GM12878 (cell line): ENCODE measurements around the gene CDCA3. TPM values are rescaled to one million over a fixed set of nuclear protein-coding genes. Genes with fewer than 3 reads are reported as not detected.

Experiments used
- ATAC-seq: fragments of 200-7000 bp; cut with Tn5 transposase; 3 replicates; pipeline ENCODE4 v1.9.1; 2020; ENCODE audit warnings: mild to moderate bottlenecking, moderate library complexity
- BruUV-seq: library from RNA; stranded (reverse); fragments of 400-500 nt; replicated peaks from 2 replicates; lab custom pipeline; 2021; lab: Mats Ljungman, UMichigan
- CTCF ChIA-PET: fragments of 300-600 bp; sonication (Branson Sonifier 250); formaldehyde crosslinking; extraction: SDS; loops from one replicate; lab custom pipeline; 2021; ENCODE audit warnings: inconsistent platforms; lab: Yijun Ruan, JAX
- POLR2A ChIA-PET: fragments of 350-600 bp; formaldehyde crosslinking; extraction: SDS; loops from one replicate; lab custom pipeline; 2021; ENCODE audit warnings: inconsistent platforms; lab: Charles Lee
- RAD21 ChIA-PET: fragments of 300-600 bp; sonication (Branson Sonifier 250); formaldehyde crosslinking; loops from one replicate; lab custom pipeline; 2023; ENCODE audit warnings: antibody characterized with exemption; ENCODE audit not compliant: unreplicated experiment; lab: Charles Lee
- SMC1A ChIA-PET: fragments of 300-600 bp; sonication (Branson Sonifier 250); formaldehyde crosslinking; loops from one replicate; lab custom pipeline; 2023; ENCODE audit not compliant: unreplicated experiment, uncharacterized antibody; lab: Charles Lee
- DNase-seq: peaks from one replicate; pipeline ENCODE4 v3.0.0-alpha.2; 2011; ENCODE audit warnings: low read depth, low spot score
- FAIRE-seq: peaks from 3 replicates; lab custom pipeline; 2011; peaks lifted over from hg19 to GRCh38; lab: Jason Lieb, UNC
- H2AFZ ChIP-seq: 2 replicates; pipeline ENCODE4 v1.6.0; 2011; ENCODE audit warnings: low read depth, low read length, control low read depth; ENCODE audit not compliant: control insufficient read depth
- H3K27ac ChIP-seq: 2 replicates; pipeline ENCODE4 v1.5.1; 2011; ENCODE audit warnings: control low read depth; ENCODE audit not compliant: control insufficient read depth, insufficient read depth
- H3K27me3 ChIP-seq, 2 experiments: replicated peaks in 1 of 2; 2 replicates each; pipeline versions ENCODE4 v1.6.0 to v1.6.1; 2011; ENCODE audit warnings: low read length in 1 of 2; ENCODE audit not compliant: control insufficient read depth in 2 of 2, insufficient read depth in 2 of 2
- H3K36me3 ChIP-seq, 2 experiments: 2 replicates each; pipeline ENCODE4 v1.5.1; 2011; ENCODE audit warnings: low read length in 1 of 2; ENCODE audit not compliant: control insufficient read depth in 2 of 2, insufficient read depth in 2 of 2
- H3K4me1 ChIP-seq: 2 replicates; pipeline ENCODE4 v1.6.1; 2011; ENCODE audit warnings: mild to moderate bottlenecking, low read length, moderate library complexity, mixed read lengths; ENCODE audit not compliant: control insufficient read depth, insufficient read depth
- H3K4me2 ChIP-seq: 2 replicates; pipeline ENCODE4 v1.6.0; 2011; ENCODE audit warnings: control low read depth; ENCODE audit not compliant: control insufficient read depth, insufficient read depth
- H3K4me3 ChIP-seq: fragments of 200-600 bp; sonication (generic); 2 replicates; pipeline ENCODE4 v1.5.1; 2016
- H3K79me2 ChIP-seq: 2 replicates; pipeline ENCODE4 v1.6.0; 2011; ENCODE audit warnings: low read length; ENCODE audit not compliant: control insufficient read depth, insufficient read depth
- H3K9ac ChIP-seq: 2 replicates; pipeline ENCODE4 v1.8.0; 2011; ENCODE audit warnings: low read length, control low read depth, mixed read lengths; ENCODE audit not compliant: control insufficient read depth, insufficient read depth
- H3K9me3 ChIP-seq: replicated peaks from 3 replicates; pipeline ENCODE4 v1.5.1; 2011; ENCODE audit warnings: mild to moderate bottlenecking, low read length; ENCODE audit not compliant: control insufficient read depth, insufficient read depth
- H4K20me1 ChIP-seq: 2 replicates; pipeline ENCODE4 v1.6.0; 2011; ENCODE audit not compliant: control insufficient read depth, insufficient read depth
- BACH1 ChIP-seq: fragments of 450-650 bp; IDR thresholded peaks from 2 replicates; pipeline ENCODE4 v1.6.1; 2017; ENCODE audit warnings: mild to moderate bottlenecking, borderline replicate concordance
- ESRRA ChIP-seq: IDR thresholded peaks from 2 replicates; pipeline ENCODE4 v1.6.1; 2012; ENCODE audit warnings: mild to moderate bottlenecking, low read length, improper control_type of control experiment
- JUND ChIP-seq: IDR thresholded peaks from 2 replicates; pipeline ENCODE4 v1.6.1; 2012; ENCODE audit warnings: low read depth, mild to moderate bottlenecking, low read length, improper control_type of control experiment, moderate library complexity
- NR2F1 ChIP-seq: fragments of 450-650 bp; conservative IDR thresholded peaks from 2 replicates; pipeline ENCODE4 v1.6.1; 2017; ENCODE audit warnings: mild to moderate bottlenecking
- POLR2A ChIP-seq: IDR thresholded peaks from 2 replicates; pipeline ENCODE4 v1.6.1; 2011; ENCODE audit warnings: low read depth, mild to moderate bottlenecking, low read length
- SMAD1 ChIP-seq: fragments of 450-650 bp; IDR thresholded peaks from 2 replicates; pipeline ENCODE4 v1.6.1; 2018; ENCODE audit warnings: mild to moderate bottlenecking, low read depth; ENCODE audit not compliant: partially characterized antibody
- TCF12 ChIP-seq: IDR thresholded peaks from 2 replicates; pipeline ENCODE4 v1.6.1; 2011; ENCODE audit warnings: low read depth, mild to moderate bottlenecking, low read length
- USF2 ChIP-seq: IDR thresholded peaks from 2 replicates; pipeline ENCODE4 v1.6.1; 2011; ENCODE audit warnings: low read depth, low read length, improper control_type of control experiment, borderline replicate concordance
- ZNF274 ChIP-seq: IDR thresholded peaks from one replicate; pipeline ENCODE4 v1.8.0; 2011; ENCODE audit not compliant: insufficient read length, insufficient read depth
- WGBS: methylation state at CpG from one replicate; pipeline ENCODE4 v1.1.6; 2016; ENCODE audit warnings: low lambda C conversion rate; ENCODE audit not compliant: insufficient replicate concordance, insufficient coverage; ENCODE audit errors: missing lambda C conversion rate; 5-methylcytosine and 5-hydroxymethylcytosine counted together
- in situ Hi-C: fragments of 300-500 bp; cut with MboI; formaldehyde crosslinking; loops from 9 replicates; pipeline ENCODE4 v1.14.3; 2018; ENCODE audit warnings: mixed read lengths
- intact Hi-C: fragments of 100-400 bp; cut with micrococcal nuclease; formaldehyde crosslinking; loops from one replicate; pipeline ENCODE4 v1.14.2; 2022; ENCODE audit not compliant: unreplicated experiment
- polyA plus RNA-seq, 11 experiments: library from polyadenylated mRNA; depleted of rRNA in 4 of 11; unstranded in 6 of 11; stranded (reverse) in 5 of 11; fragments of >200 nt; fragmentation: Nextera tagmentation in 4 of 11; fragmentation: Illumina TruSeq in 1 of 11; extraction: Ambion mirVana in 4 of 11; extraction: Trizol in 1 of 11; gene quantifications; 1 replicate in 1 of 11; 2 replicates in 10 of 11; pipeline versions ENCODE4 v1.2.1 to v1.2.3, GENCODE V29; 2011 to 2016; ENCODE audit warnings: inconsistent platforms in 2 of 11, missing spikeins in 2 of 11, low read depth in 1 of 11
- total RNA-seq, 4 experiments: library from RNA; depleted of rRNA in 3 of 4; stranded (reverse); fragments of >200 nt in 3 of 4; fragmentation: Illumina TruSeq in 1 of 4; extraction: Trizol in 1 of 4; gene quantifications; 2 replicates each; pipeline versions ENCODE4 v1.2.1 to v1.2.3, GENCODE V29; 2013 to 2021

The CDCA3 gene
- total and polyA plus RNA-seq, 10 of the 15 experiments (the other 5 are each of a cell fraction or from before 2014, with no cell fraction given) = 34.5 to 148 (median 97.4) TPM

- in situ Hi-C loops = no loop called here
- H3K9me3 ChIP-seq = no peaks in the 10 kb centered on the region
- ChIA-PET CTCF (no interaction called here), POLR2A (no interaction called here), RAD21 (no interaction called here), SMC1A (no interaction called here)
- intact Hi-C loops = no loop called here
- FAIRE-seq = no peak
- H2AFZ ChIP-seq = no peak overlapping the region
- H3K27ac ChIP-seq = no peak overlapping the region
- H4K20me1 ChIP-seq = no peaks in the 10 kb centered on the region
- H3K4me1 ChIP-seq = peaks cover 4% of the 10 kb centered on the region; the same call in 1 of the 2 replicates
- H3K27me3 ChIP-seq = peaks cover 2 to 8% of the 10 kb centered on the region in 2 experiments
- no peak for ATAC-seq
- H3K36me3 ChIP-seq = no peaks in the 10 kb centered on the region
- H3K79me2 ChIP-seq = no peaks in the 10 kb centered on the region
- TF ChIP-seq TCF12 (no peak), SMAD1 (no peak), ESRRA (no peak), POLR2A (no peak), NR2F1 (no peak), USF2 (no peak), ZNF274 (no peak), BACH1 (no peak), JUND (no peak)
- DNase-seq = no peak
- BruUV-seq = no TSS peak
- no peak overlapping the region for H3K4me3 ChIP-seq
- H3K9ac ChIP-seq = no peak overlapping the region
- WGBS = 40% methylated on average over 8 of the region's 8 CpGs
- no peak overlapping the region for H3K4me2 ChIP-seq
These were observed 34.0 kb downstream of the CDCA3 start for GRCh38 chr12:6817098-6817497.
